Activated naive CD4-positive, alpha-beta T cell treated with anti-CD3 and anti-CD28 coated beads for 36 hours (primary cell): ENCODE measurements around the gene MAF. TPM values are rescaled to one million over a fixed set of nuclear protein-coding genes. Genes with fewer than 3 reads are reported as not detected.

Experiments
- CTCF ChIA-PET: fragments of 350-600 bp; sonication (Branson Sonifier 250); formaldehyde crosslinking; loops from one replicate; lab custom pipeline; 2021; ENCODE audit warnings: antibody characterized with exemption; lab: Charles Lee
- DNase-seq: peaks from one replicate; pipeline ENCODE4 v3.0.0-alpha.2; 2020
- H3K27ac Mint-ChIP-seq: one replicate; pipeline ENCODE4 v1.8.0; 2021; ENCODE audit warnings: mild to moderate bottlenecking, mixed read lengths
- H3K27me3 Mint-ChIP-seq: one replicate; pipeline ENCODE4 v1.8.0; 2021; ENCODE audit warnings: low read depth, mixed read lengths
- H3K36me3 Mint-ChIP-seq: one replicate; pipeline ENCODE4 v1.8.0; 2021; ENCODE audit warnings: low read depth, mixed read lengths
- H3K4me1 Mint-ChIP-seq: one replicate; pipeline ENCODE4 v1.8.0; 2021; ENCODE audit warnings: low read depth, mixed read lengths
- H3K4me3 Mint-ChIP-seq: one replicate; pipeline ENCODE4 v1.8.0; 2021; ENCODE audit warnings: mild to moderate bottlenecking, moderate library complexity, mixed read lengths
- H3K9me3 Mint-ChIP-seq: one replicate; pipeline ENCODE4 v1.8.0; 2021; ENCODE audit warnings: mixed read lengths
- intact Hi-C: fragments of 100-400 bp; cut with micrococcal nuclease; formaldehyde crosslinking; loops from one replicate; pipeline ENCODE4 v1.15.1; 2023
- total RNA-seq, 2 experiments: library from RNA; stranded (reverse); gene quantifications; one replicate each; pipeline ENCODE4 v1.2.3, GENCODE V29; 2021

The MAF gene
- total RNA-seq, 2 experiments from 2014 or later, result 6.0 to 6.6 TPM

DNA sequence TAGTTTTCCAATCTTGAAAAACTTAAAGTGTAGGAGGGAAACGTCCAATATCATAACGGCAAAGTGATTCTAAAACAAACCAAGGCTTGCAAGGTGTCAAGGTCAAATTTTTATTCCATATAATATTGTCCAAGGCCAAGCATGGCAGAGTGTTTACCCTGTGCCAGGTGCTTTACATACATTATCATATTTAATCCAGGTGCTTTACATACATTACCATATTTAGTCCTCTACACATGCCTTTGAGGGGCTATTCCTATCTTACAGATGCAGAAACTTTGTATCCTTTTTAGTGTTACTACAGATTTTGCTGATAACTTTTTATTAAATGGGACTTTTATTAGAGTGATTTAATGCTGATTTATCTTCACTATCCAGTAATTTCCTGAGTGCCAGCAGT, 23.9 kb downstream of the MAF start:
- no peak for DNase-seq
- Mint-ChIP-seq H3K36me3 (no peaks in the 10 kb centered on the region), H3K27me3 (peaks cover 23% of the 10 kb centered on the region), H3K4me3 (no peak overlapping the region), H3K4me1 (no peaks in the 10 kb centered on the region), H3K27ac (no peak overlapping the region), H3K9me3 (no peaks in the 10 kb centered on the region)
- CTCF ChIA-PET, result no interaction called here
- intact Hi-C loops, result no loop called here

DNA sequence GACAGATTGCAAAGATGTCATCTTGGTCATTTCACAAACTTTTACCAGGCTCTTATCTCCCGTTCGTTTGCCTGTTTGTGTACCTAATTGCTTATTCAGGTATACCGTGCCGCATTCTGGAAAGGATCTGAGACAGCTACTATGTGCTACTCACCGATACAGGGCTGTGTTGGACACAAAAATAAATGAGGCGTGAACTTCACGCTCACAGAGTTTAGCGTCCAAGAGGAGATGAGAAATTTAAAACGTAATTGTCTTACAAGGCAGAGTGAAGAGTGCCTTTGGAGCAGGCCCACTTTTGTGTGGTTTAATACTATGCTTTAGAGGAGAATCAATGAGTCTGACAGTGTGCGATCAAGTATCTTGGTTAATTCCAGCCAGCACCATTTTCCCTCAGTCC, 26.7 kb downstream of the MAF start:
- Mint-ChIP-seq H3K27me3 (peaks cover 20% of the 10 kb centered on the region), H3K27ac (no peak overlapping the region), H3K36me3 (no peaks in the 10 kb centered on the region), H3K4me3 (no peak overlapping the region), H3K4me1 (no peaks in the 10 kb centered on the region), H3K9me3 (no peaks in the 10 kb centered on the region)
- intact Hi-C loops, result no loop called here
- no peak for DNase-seq
- CTCF ChIA-PET, result no interaction called here

DNA sequence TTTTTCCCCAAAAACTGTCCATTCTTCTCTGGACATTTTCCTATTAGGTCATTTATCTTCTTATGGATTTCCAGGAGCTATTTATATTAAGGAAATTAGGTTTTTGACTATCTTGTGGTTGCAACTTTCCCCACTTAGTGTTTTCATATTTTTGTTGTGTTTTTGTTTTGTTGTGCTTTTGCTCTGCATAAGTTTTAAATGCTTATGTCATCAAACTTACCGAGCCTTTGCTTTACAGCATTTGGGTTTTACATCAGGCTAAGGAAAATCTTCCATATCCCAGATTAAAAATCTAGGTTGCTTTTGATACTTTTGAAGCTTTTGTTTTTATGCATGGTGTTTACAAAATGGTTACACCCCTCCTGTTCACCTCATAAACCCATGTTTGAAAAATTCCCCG, 27.5 kb downstream of the MAF start:
- Mint-ChIP-seq H3K27me3 (peaks cover 20% of the 10 kb centered on the region), H3K36me3 (no peaks in the 10 kb centered on the region), H3K4me3 (no peak overlapping the region), H3K27ac (no peak overlapping the region), H3K4me1 (no peaks in the 10 kb centered on the region), H3K9me3 (no peaks in the 10 kb centered on the region)
- intact Hi-C loops, result no loop called here
- no peak for DNase-seq
- CTCF ChIA-PET, result no interaction called here

DNA sequence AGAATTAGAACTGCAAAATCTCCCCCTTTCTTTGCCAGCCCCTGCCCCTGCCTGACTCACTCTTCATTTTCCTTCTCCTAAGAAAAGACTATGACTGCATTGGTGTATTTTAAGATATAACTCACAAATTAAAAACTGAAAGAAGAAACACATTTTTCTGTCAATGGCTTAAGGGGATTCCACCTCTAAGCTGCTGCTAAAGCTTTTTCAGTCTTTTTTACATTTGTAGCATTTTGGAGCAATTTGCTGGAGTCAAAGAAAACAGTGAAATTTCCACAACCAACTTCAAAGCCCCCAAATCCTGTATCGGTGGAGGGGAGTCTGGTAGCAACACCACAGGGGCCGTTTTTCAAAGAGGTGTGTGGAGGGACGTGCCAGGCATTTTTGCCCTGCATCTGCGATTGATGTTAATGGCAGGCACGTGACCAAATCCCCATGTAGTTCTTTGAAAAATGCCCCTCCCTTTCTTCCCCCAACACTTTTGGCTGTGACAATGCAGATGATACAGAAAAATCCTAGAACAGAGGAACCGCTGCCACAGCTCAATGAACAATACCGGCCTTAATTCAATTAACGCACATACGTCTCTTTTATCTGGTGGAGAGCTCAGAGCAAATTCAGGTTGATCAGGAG, 28.5 kb downstream of the MAF start:
- CTCF ChIA-PET, result no interaction called here

DNA sequence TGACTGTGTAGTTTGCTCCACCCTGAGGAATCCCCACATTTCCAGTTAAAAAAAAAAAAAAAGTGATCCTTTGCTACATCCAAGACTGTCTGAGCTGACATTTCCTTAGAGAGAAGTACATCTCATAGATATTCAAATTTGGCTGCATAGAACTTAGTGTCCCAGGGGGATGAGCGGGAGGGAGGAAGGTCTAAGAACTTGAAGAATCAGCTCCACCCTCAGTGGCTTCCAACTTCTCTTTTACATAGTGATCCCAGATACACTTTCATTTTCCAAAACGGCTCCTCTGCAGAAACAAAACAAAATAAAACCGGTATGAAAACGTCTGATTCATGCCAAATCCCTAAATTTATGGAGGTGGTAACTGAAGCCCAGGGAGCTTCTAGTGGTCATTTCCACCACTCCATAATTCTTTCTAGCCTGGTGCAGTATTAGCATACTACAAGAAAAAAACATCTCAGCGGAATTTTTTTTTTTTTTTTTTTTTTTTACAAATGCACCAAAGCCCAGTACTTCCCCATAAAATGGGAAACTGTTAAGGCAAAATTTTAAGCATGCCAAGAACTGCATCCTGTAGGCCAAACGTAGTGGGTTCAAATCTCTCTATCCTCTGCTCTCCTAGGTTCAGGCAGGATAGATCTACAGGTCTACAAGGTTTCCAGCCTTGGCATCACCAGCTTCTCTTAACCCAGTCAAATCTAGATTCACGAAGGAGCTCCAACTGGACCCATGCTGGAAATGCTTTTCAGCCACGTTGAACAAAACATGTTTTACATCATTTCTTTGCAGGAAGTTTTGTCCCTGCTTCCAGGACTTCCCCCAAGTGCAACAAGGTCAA, 29.3 kb downstream of the MAF start:
- H3K9me3 Mint-ChIP-seq, result no peaks in the 10 kb centered on the region
- DNase-seq, result no peak
- H3K36me3 Mint-ChIP-seq, result no peaks in the 10 kb centered on the region
- CTCF ChIA-PET, result no interaction called here
- no peaks in the 10 kb centered on the region for H3K4me1 Mint-ChIP-seq
- no peak overlapping the region for H3K4me3 Mint-ChIP-seq
- intact Hi-C loops, result no loop called here
- no peak overlapping the region for H3K27ac Mint-ChIP-seq
- peaks cover 13% of the 10 kb centered on the region for H3K27me3 Mint-ChIP-seq

More for the DNA sequence above, 28.5 kb downstream of the MAF start:
- Mint-ChIP-seq H3K27me3 (peaks cover 17% of the 10 kb centered on the region), H3K36me3 (no peaks in the 10 kb centered on the region), H3K9me3 (no peaks in the 10 kb centered on the region), H3K4me1 (no peaks in the 10 kb centered on the region), H3K4me3 (no peak overlapping the region), H3K27ac (no peak overlapping the region)
- DNase-seq, result no peak
- intact Hi-C loops, result no loop called here

DNA sequence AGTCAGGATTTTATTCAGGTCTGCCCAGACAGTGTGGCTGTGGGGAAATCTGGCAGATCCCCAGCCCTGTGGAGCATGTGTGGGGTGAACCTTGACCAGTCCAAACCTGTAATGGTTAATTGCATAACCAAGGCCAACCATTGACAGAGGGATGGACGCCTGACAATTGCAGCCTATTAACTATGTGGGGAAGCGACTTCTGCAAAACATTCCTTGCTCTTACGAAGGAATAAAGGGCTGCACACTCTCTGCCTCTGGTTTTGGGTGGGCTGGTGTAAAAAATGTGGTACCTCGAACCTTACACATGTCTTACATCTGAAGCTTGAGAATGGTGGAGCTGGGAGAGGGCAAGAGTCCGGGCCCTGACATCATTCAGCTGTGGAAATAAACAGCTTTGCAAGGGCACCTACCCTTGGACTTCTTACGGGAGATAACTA, 35.8 kb downstream of the MAF start:
- intact Hi-C loops, result no loop called here
- Mint-ChIP-seq H3K4me1 (no peaks in the 10 kb centered on the region), H3K9me3 (no peaks in the 10 kb centered on the region), H3K4me3 (no peak overlapping the region), H3K27ac (no peak overlapping the region), H3K36me3 (no peaks in the 10 kb centered on the region), H3K27me3 (no peaks in the 10 kb centered on the region)
- no peak for DNase-seq
- CTCF ChIA-PET, result no interaction called here

DNA sequence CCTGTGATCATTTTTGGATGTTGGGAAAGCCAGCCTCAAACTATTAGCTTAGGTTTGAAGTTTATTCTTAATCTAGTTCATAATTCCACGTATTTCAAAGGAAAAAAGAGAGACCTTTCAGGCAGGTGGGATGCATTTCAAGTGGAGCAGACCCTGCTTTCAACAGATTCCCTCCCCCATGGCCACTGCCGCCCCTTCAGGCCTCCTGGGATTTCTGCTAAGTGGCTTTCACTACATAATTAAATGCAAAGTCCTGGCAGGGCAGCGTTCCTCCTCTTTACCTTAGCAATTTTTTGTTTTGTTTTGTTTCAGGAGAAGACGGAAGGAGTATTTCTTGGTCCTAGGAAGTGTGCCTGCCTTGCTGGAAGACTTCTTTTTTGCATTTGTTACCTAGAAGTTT, 36.6 kb downstream of the MAF start:
- intact Hi-C loops, result no loop called here
- Mint-ChIP-seq H3K36me3 (no peaks in the 10 kb centered on the region), H3K27me3 (no peaks in the 10 kb centered on the region), H3K4me3 (no peak overlapping the region), H3K9me3 (no peaks in the 10 kb centered on the region), H3K27ac (no peak overlapping the region), H3K4me1 (no peaks in the 10 kb centered on the region)
- DNase-seq, result no peak
- CTCF ChIA-PET, result no interaction called here

DNA sequence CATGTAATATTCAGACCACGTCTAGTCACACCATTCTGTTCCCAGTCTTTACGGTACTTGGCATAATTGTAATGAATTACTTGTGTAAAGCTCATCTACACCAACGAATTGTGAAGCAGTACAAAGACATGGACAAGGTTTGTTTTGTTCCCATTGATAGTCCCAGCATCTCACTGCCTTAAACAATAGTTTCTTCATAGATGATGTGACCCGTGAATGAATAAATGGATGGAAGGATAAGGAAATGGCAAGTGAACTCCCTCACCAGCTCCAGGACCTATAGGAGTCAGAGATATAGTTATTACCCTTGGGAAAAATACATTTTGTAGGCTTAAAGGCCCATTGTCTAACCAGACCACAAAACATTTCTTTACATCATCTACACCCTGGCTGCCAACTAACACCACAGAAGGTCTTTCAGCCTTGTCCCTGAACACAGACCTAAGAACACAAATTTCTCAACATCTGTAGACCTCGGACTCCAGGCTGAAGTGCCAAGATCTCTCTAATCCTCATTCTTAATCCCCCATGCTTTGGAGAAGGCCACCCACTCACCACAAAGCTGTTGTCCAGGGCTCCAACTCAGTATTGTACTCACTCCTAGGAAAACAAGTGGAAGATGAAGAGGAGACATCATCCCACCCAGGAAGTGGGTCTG, 38.2 kb downstream of the MAF start:
- no peak for DNase-seq
- Mint-ChIP-seq H3K36me3 (no peaks in the 10 kb centered on the region), H3K4me3 (no peak overlapping the region), H3K4me1 (no peaks in the 10 kb centered on the region), H3K27ac (no peak overlapping the region), H3K9me3 (no peaks in the 10 kb centered on the region), H3K27me3 (peaks cover 7% of the 10 kb centered on the region)
- CTCF ChIA-PET, result interaction anchor here (0.5 kb wide), 1 partner anchor 705 kb away, joined by 5 read pairs; no protein-coding TSS in a partner anchor
- intact Hi-C loops, result no loop called here

DNA sequence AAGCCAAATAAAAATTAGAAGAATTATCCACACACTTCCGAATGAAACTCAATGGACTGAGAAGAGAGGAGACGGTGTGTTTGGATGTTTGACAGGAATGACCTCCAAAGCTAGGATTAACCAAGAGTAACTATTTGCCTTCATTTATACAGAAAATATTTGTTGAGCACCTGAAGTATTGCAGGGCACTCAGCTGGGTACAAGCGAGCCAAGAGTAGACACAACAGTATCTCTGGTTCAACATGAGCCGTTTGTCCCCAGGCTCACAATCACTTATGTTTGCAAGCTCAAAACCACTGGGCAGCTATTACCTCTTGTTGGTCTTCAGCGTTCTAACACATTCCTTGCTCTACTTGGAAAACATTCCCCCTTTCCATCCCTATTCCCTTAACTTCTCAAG, 38.8 kb downstream of the MAF start:
- intact Hi-C loops, result no loop called here
- Mint-ChIP-seq H3K4me1 (no peaks in the 10 kb centered on the region), H3K4me3 (no peak overlapping the region), H3K9me3 (no peaks in the 10 kb centered on the region), H3K36me3 (no peaks in the 10 kb centered on the region), H3K27ac (no peak overlapping the region), H3K27me3 (peaks cover 7% of the 10 kb centered on the region)
- no peak for DNase-seq
- CTCF ChIA-PET, result interaction anchor here (0.5 kb wide), 1 partner anchor 704 kb away, joined by 5 read pairs; no protein-coding TSS in a partner anchor

DNA sequence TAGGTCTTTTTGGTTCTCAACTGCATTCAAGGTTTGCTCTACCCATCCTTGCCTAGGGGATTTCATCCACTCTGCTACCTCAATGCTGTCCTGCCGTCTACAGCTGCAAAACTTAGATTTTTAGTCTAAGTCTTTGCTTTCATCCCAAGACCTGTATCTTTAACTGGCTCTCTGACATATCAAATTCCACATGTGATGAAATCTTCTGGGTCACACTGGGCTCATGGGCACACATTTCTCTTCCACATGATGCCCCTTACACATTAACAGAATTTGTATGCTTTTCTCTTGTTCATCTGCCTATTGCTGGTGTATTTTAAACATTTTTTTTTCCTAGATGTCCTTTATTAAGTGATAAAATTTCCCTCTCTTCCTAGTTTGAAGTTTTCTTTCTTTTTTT, 39.6 kb downstream of the MAF start:
- Mint-ChIP-seq H3K4me3 (no peak overlapping the region), H3K4me1 (no peaks in the 10 kb centered on the region), H3K36me3 (no peaks in the 10 kb centered on the region), H3K9me3 (no peaks in the 10 kb centered on the region), H3K27me3 (peaks cover 7% of the 10 kb centered on the region), H3K27ac (no peak overlapping the region)
- intact Hi-C loops, result no loop called here
- CTCF ChIA-PET, result no interaction called here
- DNase-seq, result no peak

DNA sequence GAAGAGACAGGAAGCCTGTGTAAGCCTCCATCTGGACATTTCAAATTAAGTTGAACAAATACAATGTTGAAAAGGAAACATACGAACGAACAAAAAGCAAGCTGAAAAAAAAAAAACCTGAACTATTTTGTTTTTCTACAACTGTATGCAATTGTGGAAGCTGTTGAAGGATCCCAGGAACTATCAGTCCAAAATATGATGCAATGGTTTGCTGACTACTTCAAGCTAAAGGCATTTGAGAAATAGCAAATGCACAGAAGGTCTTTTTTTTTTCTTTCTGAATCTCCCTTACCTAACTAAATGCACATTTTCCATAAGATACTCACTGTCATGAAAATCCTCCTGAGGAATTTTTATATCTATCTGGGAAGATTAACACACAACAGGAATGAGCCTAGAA, 40.2 kb downstream of the MAF start:
- H3K36me3 Mint-ChIP-seq, result no peaks in the 10 kb centered on the region
- intact Hi-C loops, result no loop called here
- no peak overlapping the region for H3K27ac Mint-ChIP-seq
- no peak overlapping the region for H3K4me3 Mint-ChIP-seq
- no peaks in the 10 kb centered on the region for H3K9me3 Mint-ChIP-seq
- H3K4me1 Mint-ChIP-seq, result no peaks in the 10 kb centered on the region
- DNase-seq, result no peak
- CTCF ChIA-PET, result interaction anchor here (0.6 to 1.2 kb wide), 2 partner anchors 24 to 1123 kb away, joined by 3 to 6 read pairs; no protein-coding TSS in a partner anchor
- peaks cover 7% of the 10 kb centered on the region for H3K27me3 Mint-ChIP-seq

DNA sequence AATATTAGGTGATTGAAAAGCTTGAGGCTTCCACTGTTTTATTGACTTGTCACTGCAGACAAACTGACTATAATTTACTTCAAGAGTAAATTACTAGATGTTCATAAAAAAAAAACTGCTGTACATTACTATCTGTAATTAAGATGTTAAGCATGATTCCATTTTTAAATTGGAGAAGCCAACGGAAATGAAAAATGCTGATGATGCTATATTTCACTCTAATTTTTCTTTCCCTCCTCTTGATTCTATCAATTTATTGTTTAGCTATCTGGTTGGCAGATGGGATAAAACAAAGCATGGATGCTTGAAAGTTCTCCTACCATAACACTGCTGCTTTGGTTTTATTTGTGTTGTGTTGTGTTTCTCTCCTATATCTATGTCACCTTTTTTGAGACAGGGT, 41.0 kb downstream of the MAF start:
- H3K4me1 Mint-ChIP-seq, result no peaks in the 10 kb centered on the region

More for the DNA sequence above, 41.0 kb downstream of the MAF start:
- no peak overlapping the region for H3K4me3 Mint-ChIP-seq
- H3K27me3 Mint-ChIP-seq, result peaks cover 7% of the 10 kb centered on the region
- no peaks in the 10 kb centered on the region for H3K36me3 Mint-ChIP-seq
- CTCF ChIA-PET, result interaction anchor here (0.6 to 1.2 kb wide), 2 partner anchors 23 to 113 kb away, joined by 4 to 6 read pairs; no protein-coding TSS in a partner anchor
- no peak overlapping the region for H3K27ac Mint-ChIP-seq
- DNase-seq, result no peak
- intact Hi-C loops, result no loop called here
- no peaks in the 10 kb centered on the region for H3K9me3 Mint-ChIP-seq
